ENCODE data around the gene REG4. TPM values are rescaled to one million over a fixed set of nuclear protein-coding genes. Genes with fewer than 3 reads are reported as not detected.

Gene REG4
- polyA plus RNA-seq, 1 donor from 2014 or later, result not detected

- TF ChIP-seq MXI1 (conservative IDR thresholded peaks at IDR 0.05; ENCODE audit: poor library complexity, severe bottlenecking), result no peak
Observed at GRCh38 chr1:119779869-119780356, 31.3 kb downstream of the REG4 start (continued).

DNA sequence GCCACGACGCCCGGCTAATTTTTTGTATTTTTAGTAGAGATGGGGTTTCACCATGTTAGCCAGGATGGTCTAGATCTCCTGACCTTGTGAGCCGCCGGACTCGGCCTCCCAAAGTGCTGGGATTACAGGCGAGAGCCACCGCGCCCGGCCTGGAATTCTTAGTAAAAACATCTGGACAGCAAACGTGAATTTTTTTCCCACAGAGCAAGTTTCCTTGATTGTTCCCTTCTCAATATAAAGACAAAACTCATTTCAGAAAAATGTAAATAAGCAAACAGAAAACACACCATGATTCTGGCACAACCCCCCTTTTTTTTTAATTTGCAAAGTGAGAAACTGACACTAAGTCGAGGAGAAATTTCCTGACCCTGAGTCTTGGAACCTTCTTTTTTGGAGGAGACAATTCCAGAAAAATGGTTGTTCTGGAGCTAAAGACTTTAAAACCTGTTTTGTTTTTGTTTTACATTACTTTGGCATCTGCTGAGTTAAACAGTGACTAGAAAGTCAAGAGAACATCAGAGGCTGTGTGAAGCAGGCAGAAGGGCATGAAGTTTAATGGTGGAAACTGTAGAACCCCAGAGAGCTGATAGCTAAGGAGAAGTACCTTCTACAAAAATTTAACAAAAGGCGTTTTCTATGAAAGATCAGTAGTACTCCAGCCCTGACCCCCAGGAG lies 32.2 kb downstream of the REG4 start:
- Histone ChIP-seq H3K36me3 (ENCODE audit: insufficient read depth, low read length) (no peaks in the 10 kb centered on the region), H3K9ac (ENCODE audit: low read length) (no peak overlapping the region), H3K4me3 (ENCODE audit: low read length) (no peak overlapping the region), H3K27ac (ENCODE audit: low read length) (no peak overlapping the region), H3K9me2 (ENCODE audit: insufficient read depth, low read length) (no peaks in the 10 kb centered on the region), H2AFZ (ENCODE audit: low read depth, low read length) (no peak overlapping the region), H3K79me2 (replicated peaks; ENCODE audit: insufficient read depth, low read length) (no peaks in the 10 kb centered on the region), H3K9me3 (ENCODE audit: low read length) (no peaks in the 10 kb centered on the region), H3F3A (ENCODE audit: insufficient read depth, low read length, poor library complexity, severe bottlenecking) (no peaks in the 10 kb centered on the region), H3K27me3 (ENCODE audit: insufficient read depth, low read depth, low read length) (no peaks in the 10 kb centered on the region), H3K4me2 (ENCODE audit: low read length) (no peak overlapping the region), H4K20me1 (ENCODE audit: insufficient read depth) (no peaks in the 10 kb centered on the region)
- TF ChIP-seq RAD21 (conservative IDR thresholded peaks at IDR 0.05), result no peak
- TF ChIP-seq SMC3 (conservative IDR thresholded peaks at IDR 0.05; ENCODE audit: poor library complexity), result no peak
- no peak for TF ChIP-seq POLR2AphosphoS5 (IDR thresholded peaks at IDR 0.05)
- TF ChIP-seq EZH2 (IDR thresholded peaks at IDR 0.05; ENCODE audit: borderline replicate concordance, insufficient read depth, low read length, poor library complexity, severe bottlenecking), result no peak
- no peak for TF ChIP-seq TAF1 (IDR thresholded peaks at IDR 0.05; ENCODE audit: low read depth)
- no peak for TF ChIP-seq MXI1 (conservative IDR thresholded peaks at IDR 0.05; ENCODE audit: poor library complexity, severe bottlenecking)
- TF ChIP-seq, protein P1, sequence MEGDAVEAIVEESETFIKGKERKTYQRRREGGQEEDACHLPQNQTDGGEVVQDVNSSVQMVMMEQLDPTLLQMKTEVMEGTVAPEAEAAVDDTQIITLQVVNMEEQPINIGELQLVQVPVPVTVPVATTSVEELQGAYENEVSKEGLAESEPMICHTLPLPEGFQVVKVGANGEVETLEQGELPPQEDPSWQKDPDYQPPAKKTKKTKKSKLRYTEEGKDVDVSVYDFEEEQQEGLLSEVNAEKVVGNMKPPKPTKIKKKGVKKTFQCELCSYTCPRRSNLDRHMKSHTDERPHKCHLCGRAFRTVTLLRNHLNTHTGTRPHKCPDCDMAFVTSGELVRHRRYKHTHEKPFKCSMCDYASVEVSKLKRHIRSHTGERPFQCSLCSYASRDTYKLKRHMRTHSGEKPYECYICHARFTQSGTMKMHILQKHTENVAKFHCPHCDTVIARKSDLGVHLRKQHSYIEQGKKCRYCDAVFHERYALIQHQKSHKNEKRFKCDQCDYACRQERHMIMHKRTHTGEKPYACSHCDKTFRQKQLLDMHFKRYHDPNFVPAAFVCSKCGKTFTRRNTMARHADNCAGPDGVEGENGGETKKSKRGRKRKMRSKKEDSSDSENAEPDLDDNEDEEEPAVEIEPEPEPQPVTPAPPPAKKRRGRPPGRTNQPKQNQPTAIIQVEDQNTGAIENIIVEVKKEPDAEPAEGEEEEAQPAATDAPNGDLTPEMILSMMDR (IDR thresholded peaks at IDR 0.05; ENCODE audit: poor library complexity, severe bottlenecking), result no peak
- TF ChIP-seq EP300 (conservative IDR thresholded peaks at IDR 0.05; ENCODE audit: poor library complexity, severe bottlenecking), result no peak
- TF ChIP-seq, protein P2, sequence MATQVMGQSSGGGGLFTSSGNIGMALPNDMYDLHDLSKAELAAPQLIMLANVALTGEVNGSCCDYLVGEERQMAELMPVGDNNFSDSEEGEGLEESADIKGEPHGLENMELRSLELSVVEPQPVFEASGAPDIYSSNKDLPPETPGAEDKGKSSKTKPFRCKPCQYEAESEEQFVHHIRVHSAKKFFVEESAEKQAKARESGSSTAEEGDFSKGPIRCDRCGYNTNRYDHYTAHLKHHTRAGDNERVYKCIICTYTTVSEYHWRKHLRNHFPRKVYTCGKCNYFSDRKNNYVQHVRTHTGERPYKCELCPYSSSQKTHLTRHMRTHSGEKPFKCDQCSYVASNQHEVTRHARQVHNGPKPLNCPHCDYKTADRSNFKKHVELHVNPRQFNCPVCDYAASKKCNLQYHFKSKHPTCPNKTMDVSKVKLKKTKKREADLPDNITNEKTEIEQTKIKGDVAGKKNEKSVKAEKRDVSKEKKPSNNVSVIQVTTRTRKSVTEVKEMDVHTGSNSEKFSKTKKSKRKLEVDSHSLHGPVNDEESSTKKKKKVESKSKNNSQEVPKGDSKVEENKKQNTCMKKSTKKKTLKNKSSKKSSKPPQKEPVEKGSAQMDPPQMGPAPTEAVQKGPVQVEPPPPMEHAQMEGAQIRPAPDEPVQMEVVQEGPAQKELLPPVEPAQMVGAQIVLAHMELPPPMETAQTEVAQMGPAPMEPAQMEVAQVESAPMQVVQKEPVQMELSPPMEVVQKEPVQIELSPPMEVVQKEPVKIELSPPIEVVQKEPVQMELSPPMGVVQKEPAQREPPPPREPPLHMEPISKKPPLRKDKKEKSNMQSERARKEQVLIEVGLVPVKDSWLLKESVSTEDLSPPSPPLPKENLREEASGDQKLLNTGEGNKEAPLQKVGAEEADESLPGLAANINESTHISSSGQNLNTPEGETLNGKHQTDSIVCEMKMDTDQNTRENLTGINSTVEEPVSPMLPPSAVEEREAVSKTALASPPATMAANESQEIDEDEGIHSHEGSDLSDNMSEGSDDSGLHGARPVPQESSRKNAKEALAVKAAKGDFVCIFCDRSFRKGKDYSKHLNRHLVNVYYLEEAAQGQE (IDR thresholded peaks at IDR 0.05; ENCODE audit: borderline replicate concordance), result no peak

GRCh38 chr1:119778359-119778758 lies 32.9 kb downstream of the REG4 start:
- Histone ChIP-seq H3K27ac (ENCODE audit: low read length) (no peak overlapping the region), H3K9me2 (ENCODE audit: insufficient read depth, low read length) (no peaks in the 10 kb centered on the region), H3K4me2 (ENCODE audit: low read length) (no peak overlapping the region), H3F3A (ENCODE audit: insufficient read depth, low read length, poor library complexity, severe bottlenecking) (no peaks in the 10 kb centered on the region), H3K4me3 (ENCODE audit: low read length) (no peak overlapping the region), H3K9me3 (ENCODE audit: low read length) (no peaks in the 10 kb centered on the region), H3K27me3 (ENCODE audit: insufficient read depth, low read depth, low read length) (no peaks in the 10 kb centered on the region), H3K9ac (ENCODE audit: low read length) (no peak overlapping the region), H4K20me1 (ENCODE audit: insufficient read depth) (no peaks in the 10 kb centered on the region), H3K36me3 (ENCODE audit: insufficient read depth, low read length) (no peaks in the 10 kb centered on the region), H2AFZ (ENCODE audit: low read depth, low read length) (no peak overlapping the region), H3K79me2 (replicated peaks; ENCODE audit: insufficient read depth, low read length) (no peaks in the 10 kb centered on the region)
- TF ChIP-seq SMC3 (conservative IDR thresholded peaks at IDR 0.05; ENCODE audit: poor library complexity), result no peak
- TF ChIP-seq RAD21 (conservative IDR thresholded peaks at IDR 0.05), result no peak
- TF ChIP-seq, protein P1 (IDR thresholded peaks at IDR 0.05; ENCODE audit: poor library complexity, severe bottlenecking), result no peak
- no peak for TF ChIP-seq POLR2AphosphoS5 (IDR thresholded peaks at IDR 0.05)
- no peak for TF ChIP-seq TAF1 (IDR thresholded peaks at IDR 0.05; ENCODE audit: low read depth)
- no peak for TF ChIP-seq EP300 (conservative IDR thresholded peaks at IDR 0.05; ENCODE audit: poor library complexity, severe bottlenecking)
- no peak for TF ChIP-seq EZH2 (IDR thresholded peaks at IDR 0.05; ENCODE audit: borderline replicate concordance, insufficient read depth, low read length, poor library complexity, severe bottlenecking)
- TF ChIP-seq, protein P2 (IDR thresholded peaks at IDR 0.05; ENCODE audit: borderline replicate concordance), result no peak
- no peak for TF ChIP-seq MXI1 (conservative IDR thresholded peaks at IDR 0.05; ENCODE audit: poor library complexity, severe bottlenecking)
